OCI-LY1 (cell line): ENCODE results near the gene AMBRA1.

ENCODE experiments used
- CTCF ChIP-seq: fragments of 200-600 bp; sonication (generic), shearing (Covaris generic); IDR thresholded peaks from 2 replicates; pipeline ENCODE4 v1.5.1; 2017; ENCODE audit warnings: mild to moderate bottlenecking, antibody characterized with exemption, low read length, moderate library complexity, mixed read lengths
- EZH2 ChIP-seq: fragments of 200-600 bp; sonication (generic), shearing (Covaris generic); IDR thresholded peaks from 2 replicates; pipeline ENCODE4 v1.8.0; 2017; ENCODE audit warnings: borderline replicate concordance, mixed run types, mild to moderate bottlenecking, antibody characterized with exemption, low read length, moderate library complexity, mixed read lengths

- TF ChIP-seq CTCF (no peak), EZH2 (no peak)
Observed at GRCh38 chr11:46492532-46492931, 101.3 kb downstream of the AMBRA1 start.
